DMS153 (cell line): ENCODE measurements around the gene MPND.

Experiments used
- DNase-seq: peaks from one replicate; lab custom pipeline; 2025; lab: John Stamatoyannopoulos, UW

The MPND gene, protein sequence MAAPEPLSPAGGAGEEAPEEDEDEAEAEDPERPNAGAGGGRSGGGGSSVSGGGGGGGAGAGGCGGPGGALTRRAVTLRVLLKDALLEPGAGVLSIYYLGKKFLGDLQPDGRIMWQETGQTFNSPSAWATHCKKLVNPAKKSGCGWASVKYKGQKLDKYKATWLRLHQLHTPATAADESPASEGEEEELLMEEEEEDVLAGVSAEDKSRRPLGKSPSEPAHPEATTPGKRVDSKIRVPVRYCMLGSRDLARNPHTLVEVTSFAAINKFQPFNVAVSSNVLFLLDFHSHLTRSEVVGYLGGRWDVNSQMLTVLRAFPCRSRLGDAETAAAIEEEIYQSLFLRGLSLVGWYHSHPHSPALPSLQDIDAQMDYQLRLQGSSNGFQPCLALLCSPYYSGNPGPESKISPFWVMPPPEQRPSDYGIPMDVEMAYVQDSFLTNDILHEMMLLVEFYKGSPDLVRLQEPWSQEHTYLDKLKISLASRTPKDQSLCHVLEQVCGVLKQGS

DNA sequence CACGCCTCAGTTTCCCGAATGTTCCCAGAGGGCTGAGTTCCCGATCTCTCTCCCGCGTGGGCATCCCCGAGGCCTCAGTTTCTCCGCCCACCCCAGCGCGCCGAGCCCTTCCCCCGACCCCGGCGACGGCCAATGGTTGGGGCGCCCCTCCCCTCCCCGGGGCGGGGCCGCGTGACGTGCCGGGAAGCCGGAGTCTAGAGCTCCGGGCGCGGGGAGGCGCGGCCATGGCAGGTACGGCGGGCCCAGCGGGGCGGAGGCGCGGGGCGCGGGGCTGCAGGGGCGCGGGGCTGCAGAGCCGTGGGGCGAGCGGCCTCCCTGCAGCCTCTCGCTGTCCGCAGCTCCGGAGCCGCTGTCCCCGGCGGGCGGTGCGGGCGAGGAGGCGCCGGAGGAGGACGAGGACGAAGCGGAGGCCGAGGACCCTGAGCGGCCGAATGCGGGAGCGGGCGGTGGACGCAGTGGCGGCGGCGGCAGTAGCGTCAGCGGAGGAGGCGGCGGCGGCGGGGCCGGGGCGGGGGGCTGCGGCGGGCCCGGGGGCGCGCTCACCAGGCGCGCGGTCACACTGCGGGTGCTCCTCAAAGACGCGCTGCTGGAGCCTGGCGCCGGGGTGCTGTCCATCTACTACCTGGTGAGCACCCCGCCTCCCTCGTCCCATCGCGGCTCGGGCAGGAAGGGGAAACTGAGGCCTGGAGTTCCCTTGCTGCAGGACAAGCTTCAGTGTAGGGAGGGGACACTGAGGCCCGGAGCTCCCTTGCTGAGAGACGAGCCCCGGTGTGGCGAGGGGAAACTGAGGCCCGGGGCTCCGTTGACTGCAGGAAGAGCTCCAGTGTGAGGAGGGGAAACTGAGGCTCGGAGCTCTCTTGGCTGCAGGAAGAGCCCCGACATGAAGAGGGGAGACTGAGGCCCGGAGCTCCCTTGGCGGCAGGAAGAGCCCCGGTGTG lies at the start of gene MPND:
Gene MPND, plus strand, starts transcription at position 193 of the 938 bp plus-strand sequence. Its CDS starts 32 bp downstream, at position 225.
- peak; percentile 51 for DNase-seq

DNA sequence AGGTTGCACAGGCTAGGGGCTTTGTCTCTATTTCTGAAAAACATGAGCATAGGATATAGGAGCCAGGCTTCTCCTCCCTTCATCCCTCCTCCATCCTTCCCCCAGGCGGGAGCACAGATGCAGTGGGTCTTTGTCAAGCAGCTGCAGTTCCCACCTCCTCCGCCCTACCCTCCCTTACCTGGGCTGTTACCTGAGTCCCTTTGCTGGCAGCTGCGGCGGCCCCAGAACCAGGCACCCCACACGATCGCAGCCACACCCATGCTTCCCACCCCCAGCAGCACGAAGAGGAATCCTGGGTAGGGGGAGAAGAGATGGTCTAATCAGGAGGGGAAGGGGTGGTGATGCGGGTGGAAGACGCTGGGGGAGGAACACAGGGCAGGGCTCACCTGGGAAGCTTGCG lies 49.0 kb upstream of the MPND start:
- DNase-seq, result no peak

DNA sequence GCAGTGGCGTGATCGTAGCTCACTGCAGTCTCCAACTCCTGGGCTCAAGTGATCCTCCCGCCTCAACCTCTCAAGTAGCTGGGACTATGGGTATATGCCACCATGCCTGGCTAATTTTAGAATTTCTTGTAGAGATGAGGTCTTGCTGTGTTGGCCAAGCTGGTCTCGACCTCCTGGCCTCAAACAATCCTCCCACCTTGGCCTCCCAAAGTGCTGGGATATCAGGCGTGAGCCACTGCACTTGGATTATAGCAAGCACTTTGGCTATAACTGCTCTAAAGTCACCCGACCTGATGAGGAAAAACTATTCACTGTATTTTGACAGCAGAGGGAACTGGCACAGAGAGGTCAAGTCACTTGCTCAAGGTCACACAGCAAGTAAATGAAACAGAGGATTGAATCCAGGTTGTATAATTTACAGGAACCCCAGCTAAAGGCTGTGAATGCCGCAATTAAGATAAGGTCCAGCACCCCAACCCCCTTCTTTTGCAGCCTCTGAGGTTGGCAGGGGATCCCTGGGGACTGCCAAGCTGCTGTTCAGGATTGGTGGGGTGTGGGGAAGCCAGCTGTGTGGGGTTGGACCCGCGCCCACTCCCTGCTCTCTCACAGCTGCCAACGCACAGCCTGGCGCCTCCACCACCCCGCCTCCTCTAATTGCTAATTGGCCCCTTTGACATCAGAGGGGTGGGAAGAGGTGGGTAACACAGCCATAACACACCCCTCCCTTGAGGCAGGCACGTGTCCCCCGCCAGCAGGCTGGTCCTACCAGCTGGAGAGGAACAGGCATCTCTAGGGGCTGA lies 47.2 kb upstream of the MPND start:
- DNase-seq, result peak; percentile 9

DNA sequence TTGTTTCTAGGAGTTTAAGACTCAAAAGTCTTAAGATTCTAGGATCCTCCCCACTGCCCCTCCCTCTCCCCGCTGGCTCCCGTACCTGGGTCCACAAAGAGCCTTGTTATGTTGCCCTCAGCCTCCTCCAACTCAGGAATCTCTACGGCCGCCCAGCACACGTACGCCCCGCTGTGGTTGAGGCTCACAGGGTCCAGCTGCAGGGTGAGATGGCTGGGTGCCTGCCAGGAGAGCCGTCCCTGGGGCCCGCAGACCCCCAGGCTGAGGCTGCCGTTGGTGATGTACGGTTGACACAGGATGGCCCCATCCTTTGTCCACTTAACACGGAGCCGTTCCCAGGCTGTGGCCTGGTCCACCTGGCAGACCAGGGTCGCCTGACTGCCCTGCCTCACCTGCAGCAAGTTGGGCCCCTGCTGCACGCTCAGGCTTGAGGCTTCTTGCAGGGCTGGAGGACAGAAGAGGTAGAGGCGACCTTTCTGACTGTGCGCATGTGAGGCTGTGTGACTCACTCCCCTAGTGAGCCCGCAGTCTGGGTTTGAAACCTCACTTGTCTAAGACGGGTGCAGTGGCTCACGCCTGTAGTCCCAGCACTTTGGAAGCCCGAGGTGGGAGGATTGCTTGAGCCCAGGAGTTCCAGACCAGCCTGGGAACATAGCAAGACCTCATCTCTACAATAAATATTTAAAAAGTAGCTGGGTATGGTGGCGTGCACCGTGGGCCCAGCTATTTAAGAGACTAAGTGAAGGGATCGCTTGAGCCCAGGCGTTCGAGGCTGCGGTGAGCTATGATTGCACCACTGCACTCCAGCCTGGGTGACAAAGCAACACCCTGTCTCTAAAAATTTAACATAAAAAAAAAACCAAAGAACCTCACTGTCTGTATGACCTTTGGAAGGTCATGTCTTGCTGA lies 45.2 kb upstream of the MPND start:
- no peak for DNase-seq

DNA sequence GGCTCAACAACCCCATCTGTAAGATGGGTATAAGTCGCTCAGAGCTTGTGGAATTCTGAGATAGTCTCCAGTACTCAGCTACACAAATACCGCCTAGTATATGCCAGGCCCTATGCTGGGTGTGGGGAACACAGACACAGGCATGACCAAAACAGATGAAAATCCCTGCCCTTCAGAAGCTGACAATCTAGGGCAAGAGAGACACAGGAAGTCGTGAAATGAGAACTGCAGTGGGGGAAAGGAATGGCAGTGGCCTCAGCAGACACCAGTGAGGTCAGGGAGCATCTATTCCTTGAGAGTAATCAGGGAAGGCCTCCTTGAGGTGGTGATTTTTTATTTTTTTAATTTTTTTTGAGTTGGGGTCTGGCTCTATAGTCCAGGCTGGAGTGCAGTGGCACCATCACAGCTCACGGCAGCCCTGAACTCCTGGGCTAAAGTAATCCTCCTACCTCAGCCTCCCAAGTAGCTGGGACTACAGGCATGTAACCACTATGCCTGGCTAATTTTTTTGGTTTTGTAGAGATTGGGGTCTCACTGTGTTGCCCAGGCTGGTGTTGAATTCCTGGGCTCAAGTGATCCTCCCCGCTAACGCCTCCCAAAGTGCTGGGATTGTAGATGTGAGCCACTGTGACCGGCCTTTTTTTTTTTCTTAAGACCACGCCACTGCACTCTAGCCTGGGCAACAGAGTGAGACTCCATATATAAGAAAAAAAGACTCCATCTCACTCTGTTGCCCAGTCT lies 44.4 kb upstream of the MPND start:
- no peak for DNase-seq

DNA sequence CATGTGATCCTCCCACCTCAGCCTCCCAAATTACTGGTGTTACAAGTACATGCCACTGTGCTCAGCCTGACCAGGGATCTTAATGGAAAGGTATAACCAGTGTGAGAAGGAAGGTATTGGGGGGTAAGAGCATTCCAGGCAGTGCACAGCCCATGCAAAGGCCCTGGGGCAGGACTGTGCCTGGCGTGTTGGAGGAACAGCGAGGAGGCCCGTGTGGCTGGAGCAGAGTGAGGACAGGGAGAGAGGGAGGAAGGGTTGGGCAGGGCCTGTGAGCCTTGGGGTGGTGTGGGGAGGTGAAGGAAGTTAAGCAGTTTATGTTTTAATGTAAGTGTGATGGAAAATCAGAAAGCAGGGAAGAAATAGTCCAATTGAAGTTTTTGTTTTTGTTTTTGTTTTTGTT lies 42.8 kb upstream of the MPND start:
- DNase-seq, result no peak

DNA sequence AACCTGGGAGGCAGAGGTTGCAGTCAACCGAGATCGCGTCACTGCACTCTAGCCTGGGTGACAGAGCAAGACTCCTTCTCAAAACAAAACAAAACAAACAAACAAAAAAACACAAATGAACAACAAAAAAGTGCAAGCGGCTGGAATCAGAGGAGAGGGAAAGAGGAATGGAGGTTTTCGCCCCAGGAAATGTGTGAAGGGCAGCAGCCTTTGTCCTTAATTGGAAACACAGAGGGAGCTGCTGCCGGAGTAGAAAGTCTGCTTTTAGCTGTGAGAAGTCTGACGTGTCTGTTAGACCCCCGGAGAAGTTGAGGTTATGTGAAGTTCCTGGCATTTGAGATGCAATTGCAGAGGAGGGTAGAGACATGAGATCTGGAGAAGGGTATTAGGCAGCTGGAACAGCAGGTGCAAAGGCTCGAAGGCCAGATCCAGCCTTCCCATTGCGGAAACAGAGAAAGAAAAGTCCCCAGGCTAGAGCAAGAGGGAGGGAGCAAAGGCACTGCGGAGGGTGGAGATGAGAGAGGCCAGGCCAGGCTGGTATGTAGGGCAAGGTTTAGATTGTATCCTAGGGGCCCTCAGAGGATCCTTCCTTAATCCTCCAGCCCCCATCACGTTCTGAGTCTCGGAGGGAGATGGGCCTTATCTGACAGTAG lies 41.6 kb upstream of the MPND start:
- DNase-seq, result no peak

DNA sequence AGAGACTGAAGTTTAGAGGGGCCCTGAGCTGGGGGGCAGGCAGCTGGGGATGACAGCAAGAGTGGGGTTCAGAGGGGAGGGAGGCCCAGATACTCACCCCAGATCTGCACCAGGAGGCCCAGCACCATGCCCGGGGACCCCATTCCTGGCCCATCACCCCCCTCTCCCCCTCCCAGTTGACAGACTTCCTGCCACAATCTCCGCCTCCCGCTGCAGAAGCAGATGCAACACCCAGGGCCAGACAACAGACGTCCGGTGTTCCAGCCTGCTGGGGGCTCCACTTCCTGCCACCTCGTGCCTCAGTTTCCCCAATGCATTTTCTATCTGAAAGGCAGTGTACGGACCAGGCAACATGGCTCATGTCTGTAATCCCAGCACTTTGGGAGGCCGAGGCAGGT lies 41.1 kb upstream of the MPND start, which contains the start of gene TMIGD2:
Gene TMIGD2, minus strand, starts transcription at position 147 of the 398 bp plus-strand sequence. Its CDS starts 4 bp downstream, at position 143.
- no peak for DNase-seq

DNA sequence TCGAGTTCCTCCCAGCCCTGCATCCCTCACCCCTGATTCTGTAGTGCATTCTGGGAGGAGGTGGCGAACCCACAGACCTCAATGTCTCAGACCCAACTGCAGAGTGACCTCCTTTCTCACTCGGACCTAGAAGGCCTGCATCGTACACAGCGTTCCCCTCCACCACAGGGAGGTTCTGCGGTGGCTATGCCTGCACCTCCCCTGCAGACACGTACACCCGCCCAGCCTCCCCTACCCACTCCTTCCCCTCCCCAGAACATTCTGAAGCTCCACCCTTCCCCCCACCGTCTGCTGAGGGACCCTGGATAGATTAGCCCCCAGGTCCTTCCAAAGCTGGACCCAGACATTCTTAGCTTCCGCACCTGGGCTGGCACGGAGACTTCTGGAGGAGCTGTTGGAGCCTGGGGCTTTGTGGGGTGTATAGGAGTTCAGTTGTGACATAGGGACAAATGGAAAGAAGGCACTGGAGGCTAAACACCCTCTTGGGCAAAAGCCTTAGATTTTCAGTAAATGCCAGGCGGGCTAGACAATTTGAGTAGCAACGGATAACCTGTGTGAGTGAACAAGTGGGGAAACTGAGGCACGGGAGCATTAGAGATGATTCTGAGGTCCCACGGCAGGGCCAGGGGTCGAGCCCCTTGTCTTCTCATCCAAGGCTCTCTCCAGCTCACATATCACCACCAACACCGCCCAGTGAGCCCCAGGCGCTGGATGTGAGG lies 39.4 kb upstream of the MPND start:
- DNase-seq, result no peak

DNA sequence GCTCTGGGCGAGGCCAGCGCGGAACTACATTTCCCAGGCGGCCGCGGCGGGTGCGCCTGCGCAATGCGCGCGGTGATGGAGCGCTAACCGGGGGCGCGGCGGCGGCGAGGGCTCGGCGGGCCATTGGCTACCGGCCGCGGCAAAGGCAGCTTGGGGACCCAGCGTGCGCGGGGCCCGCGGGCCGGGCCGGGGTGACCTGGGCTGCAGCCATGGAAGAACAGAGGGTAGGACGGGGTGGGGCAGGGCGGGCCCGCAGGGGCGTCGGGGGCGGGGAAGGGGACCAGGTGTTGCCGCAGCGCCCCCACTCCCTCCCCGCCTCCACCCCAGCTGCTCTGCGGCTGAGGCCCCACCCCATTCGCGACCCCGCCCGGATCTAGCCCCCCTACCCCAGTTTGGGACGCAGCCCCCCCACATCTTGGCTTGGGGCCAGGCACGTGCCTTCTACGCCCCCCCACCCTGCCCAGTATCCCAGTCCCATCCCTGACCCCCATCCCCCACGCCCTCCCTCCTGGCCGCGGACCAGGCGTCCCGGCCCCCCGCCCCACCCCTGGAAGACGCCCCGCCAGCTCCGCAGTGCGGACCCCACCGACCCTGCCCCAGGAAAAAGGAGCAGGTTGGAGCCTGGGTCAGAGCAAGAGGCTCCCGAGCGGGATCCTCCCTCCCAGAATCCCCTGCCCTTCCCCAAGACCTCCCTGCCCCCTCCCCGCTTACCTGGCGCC lies 38.7 kb upstream of the MPND start, which contains the start of gene FSD1:
Gene FSD1, plus strand, starts transcription at position 61 of the 719 bp plus-strand sequence. Its CDS starts 149 bp downstream, at position 210.
- DNase-seq, result peak; percentile 20

DNA sequence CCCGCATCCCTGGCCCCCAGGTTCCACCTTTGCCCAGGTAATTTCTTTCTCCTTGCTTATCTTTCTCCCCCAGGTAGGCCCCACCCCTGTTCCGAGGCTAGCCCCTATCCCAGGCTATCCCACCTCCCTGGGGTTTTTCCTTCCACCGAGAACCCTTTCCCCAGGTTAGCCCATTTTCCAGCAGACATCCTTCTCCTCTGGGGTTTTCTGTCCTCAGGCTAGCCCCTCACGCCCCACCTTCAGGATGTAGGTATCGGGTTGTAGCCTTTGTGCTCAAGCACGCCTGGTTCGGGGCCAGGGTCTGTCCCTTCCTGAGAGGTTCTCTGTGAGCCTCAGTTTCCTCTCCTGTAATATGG lies 38.1 kb upstream of the MPND start:
- DNase-seq, result no peak

DNA sequence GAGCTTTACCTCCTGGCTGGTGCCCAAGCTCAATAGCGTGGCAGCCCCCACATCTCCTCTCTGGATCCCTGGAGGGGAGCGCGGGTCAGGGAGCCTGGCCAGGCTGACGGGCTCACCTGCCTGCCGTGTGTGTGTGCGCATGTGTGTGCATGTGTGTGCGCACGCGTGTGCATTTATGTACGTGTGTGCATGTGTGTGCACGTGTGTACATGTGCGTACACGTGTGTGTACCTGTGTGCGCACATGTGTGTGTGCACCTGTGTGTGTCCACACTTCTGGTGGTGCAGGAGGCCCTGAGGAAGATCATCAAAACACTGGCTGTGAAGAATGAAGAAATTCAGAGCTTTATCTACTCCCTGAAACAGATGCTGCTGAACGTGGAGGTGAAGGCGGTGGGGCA lies 37.7 kb upstream of the MPND start:
- no peak for DNase-seq

DNA sequence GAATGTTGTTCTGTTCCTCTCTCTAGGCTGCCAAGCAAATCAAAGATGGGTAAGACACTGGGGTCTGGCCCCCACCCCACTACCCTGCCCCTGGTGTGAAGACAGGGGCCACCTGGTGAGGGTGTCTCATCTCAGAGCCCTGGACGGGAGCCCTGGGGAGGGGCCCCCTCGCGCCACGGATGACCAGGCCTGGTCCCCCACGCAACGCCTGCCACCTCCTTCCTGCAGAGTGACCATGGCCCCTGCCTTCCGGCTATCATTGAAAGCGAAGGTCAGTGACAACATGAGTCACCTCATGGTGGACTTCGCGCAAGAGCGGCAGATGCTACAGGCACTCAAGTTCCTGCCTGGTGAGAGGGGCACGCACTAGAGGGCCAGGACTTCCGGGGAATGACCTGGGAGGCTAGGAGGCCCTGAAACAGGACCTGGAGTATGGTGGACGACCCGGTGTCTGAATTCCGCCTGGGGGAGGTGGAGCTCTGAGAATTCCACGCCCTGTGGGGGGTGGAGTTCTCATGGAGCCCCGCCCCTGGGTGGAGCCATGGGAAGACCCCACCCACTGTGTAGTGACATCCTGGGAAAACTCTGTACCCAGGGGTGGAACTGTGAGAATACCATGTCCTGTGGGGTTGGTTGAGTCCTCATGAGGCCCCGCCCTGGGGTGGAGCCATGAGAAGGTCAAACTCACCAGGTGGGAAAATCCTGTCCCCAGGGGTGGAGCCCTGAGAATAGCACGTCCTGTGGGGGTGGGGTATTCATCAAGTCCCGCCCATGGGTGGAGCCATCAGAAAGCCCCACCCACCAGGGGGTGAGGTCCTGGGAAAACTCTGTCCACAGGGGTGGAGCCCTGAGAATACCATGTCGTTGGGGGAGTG lies 32.9 kb upstream of the MPND start:
- DNase-seq, result no peak

DNA sequence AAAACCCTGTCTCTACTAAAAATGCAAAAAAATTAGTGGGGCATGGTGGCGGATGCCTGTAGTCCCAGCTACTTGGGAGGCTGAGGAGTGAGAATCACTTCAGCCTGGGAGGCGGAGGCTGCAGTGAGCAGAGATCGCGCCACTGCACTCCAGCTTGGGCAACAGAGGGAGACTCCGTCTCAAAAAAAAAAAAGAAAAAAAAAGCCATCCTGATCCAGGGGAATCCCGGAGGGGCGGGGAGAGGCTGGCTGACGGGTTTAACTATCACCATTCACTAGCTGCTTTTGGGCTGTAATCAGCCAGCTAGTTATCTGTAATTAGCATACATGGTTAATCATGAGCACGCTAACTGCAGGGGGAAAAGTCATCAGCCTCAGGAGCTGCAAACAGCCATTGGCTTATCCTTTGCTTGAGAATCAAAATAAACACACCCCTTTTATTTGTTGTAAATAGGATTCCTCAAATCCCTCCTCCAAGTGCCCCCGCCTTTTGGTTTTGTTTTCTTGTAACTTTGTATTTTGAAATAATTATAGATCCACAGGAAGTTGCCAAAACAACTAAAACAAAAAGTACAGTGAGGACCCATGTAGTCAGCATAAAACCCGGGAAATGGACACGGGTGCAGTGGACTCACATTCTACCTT lies 29.4 kb upstream of the MPND start:
- DNase-seq, result no peak

DNA sequence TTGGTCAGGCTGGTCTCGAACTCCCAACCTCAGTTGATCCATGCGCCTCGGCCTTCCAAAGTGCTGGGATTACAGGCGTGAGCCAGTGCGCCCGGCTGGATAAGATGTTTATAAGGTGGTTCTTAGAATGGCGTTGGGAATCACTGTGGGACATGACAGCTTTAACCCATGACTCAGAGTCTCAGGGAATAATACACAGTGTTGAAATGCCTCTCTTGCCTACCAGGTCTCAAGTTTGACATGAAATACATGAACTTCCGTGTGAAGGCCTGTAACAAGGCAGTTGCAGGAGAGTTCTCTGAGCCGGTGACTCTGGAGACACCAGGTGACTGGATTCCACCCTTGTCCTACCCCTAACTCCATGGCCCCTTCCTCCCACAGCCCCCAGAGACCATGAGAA lies 26.4 kb upstream of the MPND start:
- no peak for DNase-seq

DNA sequence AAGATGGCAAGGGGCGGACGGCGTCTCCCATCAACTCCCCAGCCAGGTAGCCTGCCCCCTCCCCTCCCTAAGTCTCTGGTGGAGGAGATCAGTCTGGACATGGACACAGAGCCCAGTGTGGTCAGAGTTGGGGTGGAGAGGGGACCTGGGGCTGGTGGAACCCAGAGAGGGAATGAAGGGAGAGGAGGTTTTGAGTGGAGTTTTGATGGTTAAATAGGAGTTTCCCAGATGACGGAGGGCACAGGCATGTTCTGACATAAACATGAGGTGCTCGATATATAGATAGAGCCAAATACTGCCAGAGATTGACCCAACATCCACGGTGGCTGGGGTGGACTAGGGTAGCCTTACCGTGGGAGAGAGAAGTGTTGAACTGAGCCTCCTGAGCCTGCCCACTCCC lies 24.9 kb upstream of the MPND start:
- DNase-seq, result no peak
